Neural cell (in vitro differentiated cells): Measurements from ENCODE around the gene BTBD18.

Experiments
- CTCF ChIP-seq: fragments of 450-650 bp; IDR thresholded peaks from 2 replicates; pipeline ENCODE4 v1.5.1; 2014; ENCODE audit warnings: antibody characterized with exemption, mild to moderate bottlenecking, moderate library complexity; ENCODE audit not compliant: poor library complexity, severe bottlenecking
- EP300 ChIP-seq: fragments of 450-650 bp; conservative IDR thresholded peaks from 2 replicates; pipeline ENCODE4 v1.6.1; 2014; ENCODE audit warnings: antibody characterized with exemption, mild to moderate bottlenecking, moderate library complexity; ENCODE audit not compliant: poor library complexity, severe bottlenecking
- EZH2 ChIP-seq: fragments of 200-600, 300-800 bp; shearing (Covaris generic), sonication (generic); IDR thresholded peaks from 2 replicates; pipeline ENCODE4 v1.6.1; 2014; ENCODE audit warnings: antibody characterized with exemption, low read length, borderline replicate concordance, mild to moderate bottlenecking; ENCODE audit not compliant: insufficient read depth, poor library complexity, severe bottlenecking
- POLR2AphosphoS5 ChIP-seq: IDR thresholded peaks from 2 replicates; pipeline ENCODE4 v1.6.1; 2012
- SMC3 ChIP-seq: fragments of 450-650 bp; conservative IDR thresholded peaks from 2 replicates; pipeline ENCODE4 v1.6.1; 2014; ENCODE audit warnings: antibody characterized with exemption, mild to moderate bottlenecking, moderate library complexity; ENCODE audit not compliant: poor library complexity
- TAF1 ChIP-seq: IDR thresholded peaks from 2 replicates; pipeline ENCODE4 v1.6.1; 2012; ENCODE audit warnings: low read depth

GRCh38 chr11:57792870-57793269 is 41.3 kb upstream of the BTBD18 start:
- TF ChIP-seq CTCF (no peak), SMC3 (no peak), EZH2 (no peak), TAF1 (no peak), POLR2AphosphoS5 (no peak), EP300 (no peak)
